ENCODE data around the gene VPS51.

Gene VPS51

DNA sequence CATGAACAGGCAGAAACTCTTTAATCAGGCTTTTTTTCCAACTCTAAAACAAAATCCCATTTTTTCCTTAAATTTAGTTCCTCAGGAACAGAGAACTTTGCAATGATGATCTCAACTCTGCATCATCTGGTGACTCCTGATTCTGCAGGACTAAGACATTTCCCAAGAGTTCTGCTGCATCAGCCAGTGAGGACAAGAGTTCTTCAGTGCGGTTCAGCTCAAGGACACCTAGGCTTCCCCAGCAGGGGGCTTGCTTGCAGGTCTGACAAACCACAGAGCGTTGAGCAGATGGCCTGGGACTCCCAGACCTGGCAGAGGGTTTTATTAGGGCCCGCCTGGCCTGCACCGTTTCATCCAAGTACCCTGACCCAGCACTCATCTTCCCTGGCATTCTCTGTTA lies 18.6 kb upstream of the VPS51 start:
- Histone ChIP-seq H3K36me3 (ENCODE audit: insufficient read depth, low read length) (peaks cover 60% of the 10 kb centered on the region), H3K4me3 (ENCODE audit: low read length) (no peak overlapping the region)
- 96% methylated on average over 4 of the region's 4 CpGs for WGBS

GRCh38 chr11:65078151-65078550 lies 17.9 kb upstream of the VPS51 start:
- 89% methylated on average over 3 of the region's 3 CpGs for WGBS
- H3K9ac ChIP-seq (ENCODE audit: low read depth, low read length): no peak overlapping the region
- H3K4me3 ChIP-seq (ENCODE audit: low read length): no peak overlapping the region
- no peaks in the 10 kb centered on the region for H3K27me3 ChIP-seq (ENCODE audit: insufficient read depth, low read length)
- no peaks in the 10 kb centered on the region for H3K9me3 ChIP-seq (ENCODE audit: insufficient read depth, low read depth, low read length)
- H3K4me1 ChIP-seq (ENCODE audit: insufficient read depth, low read length): peaks cover 6% of the 10 kb centered on the region; the same call in 1 of the 2 replicates
- peaks cover 65% of the 10 kb centered on the region for H3K36me3 ChIP-seq (ENCODE audit: insufficient read depth, low read length)
- no peak overlapping the region for H3K27ac ChIP-seq (ENCODE audit: low read depth, low read length)

More for the DNA sequence above, 18.6 kb upstream of the VPS51 start:
- Histone ChIP-seq H3K9me3 (ENCODE audit: insufficient read depth, low read depth, low read length) (no peaks in the 10 kb centered on the region), H3K9ac (ENCODE audit: low read depth, low read length) (no peak overlapping the region), H3K27me3 (ENCODE audit: insufficient read depth, low read length) (no peaks in the 10 kb centered on the region), H3K4me1 (ENCODE audit: insufficient read depth, low read length) (no peaks in the 10 kb centered on the region), H3K27ac (ENCODE audit: low read depth, low read length) (no peak overlapping the region)

DNA sequence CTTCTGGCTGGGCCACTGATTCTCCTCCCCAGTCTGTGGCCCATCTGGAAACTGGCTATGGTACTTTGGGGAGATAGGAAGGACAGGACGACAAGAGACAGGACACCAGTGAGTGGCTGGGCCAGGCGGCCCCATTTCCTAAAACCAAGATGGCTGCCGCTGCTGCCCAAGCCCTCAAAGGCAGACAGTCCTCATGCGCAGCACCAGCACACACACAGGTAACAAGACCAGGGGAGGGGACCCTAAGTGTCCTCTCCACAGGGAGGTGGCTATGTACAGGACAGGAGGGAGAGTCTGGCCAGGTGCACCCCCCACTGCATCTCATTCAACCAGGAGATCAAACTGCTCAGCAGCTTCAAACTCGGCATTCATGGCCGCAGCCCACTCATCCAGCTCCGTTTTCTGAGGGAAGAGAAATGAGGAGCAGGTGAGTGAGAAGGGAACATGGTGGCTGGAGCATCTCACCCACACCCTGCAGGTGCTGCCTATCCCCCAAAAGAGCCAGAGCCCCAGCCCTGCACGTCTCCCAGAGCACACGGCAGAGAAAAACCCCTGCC lies 17.1 kb upstream of the VPS51 start:
- no peaks in the 10 kb centered on the region for H3K9me3 ChIP-seq (ENCODE audit: insufficient read depth, low read depth, low read length)
- 90% methylated on average over 9 of the region's 9 CpGs for WGBS
- H3K4me3 ChIP-seq (ENCODE audit: low read length): no peak overlapping the region
- H3K36me3 ChIP-seq (ENCODE audit: insufficient read depth, low read length): peaks cover 65% of the 10 kb centered on the region
- H3K9ac ChIP-seq (ENCODE audit: low read depth, low read length): no peak overlapping the region
- no peaks in the 10 kb centered on the region for H3K27me3 ChIP-seq (ENCODE audit: insufficient read depth, low read length)
- no peak overlapping the region for H3K27ac ChIP-seq (ENCODE audit: low read depth, low read length)
- H3K4me1 ChIP-seq (ENCODE audit: insufficient read depth, low read length): peaks cover 6% of the 10 kb centered on the region; the same call in 1 of the 2 replicates

GRCh38 chr11:65083134-65083833 lies 12.7 kb upstream of the VPS51 start:
- Histone ChIP-seq H3K27me3 (ENCODE audit: insufficient read depth, low read length) (no peaks in the 10 kb centered on the region), H3K9me3 (ENCODE audit: insufficient read depth, low read depth, low read length) (no peaks in the 10 kb centered on the region), H3K27ac (ENCODE audit: low read depth, low read length) (peak overlapping the region; percentile 97), H3K36me3 (ENCODE audit: insufficient read depth, low read length) (peaks cover 72% of the 10 kb centered on the region), H3K9ac (ENCODE audit: low read depth, low read length) (peak overlapping the region; percentile 97), H3K4me3 (ENCODE audit: low read length) (peak overlapping the region; percentile 91), H3K4me1 (ENCODE audit: insufficient read depth, low read length) (peaks cover 6% of the 10 kb centered on the region; the same call in 1 of the 2 replicates)
- WGBS: 4% methylated on average over 13 of the region's 13 CpGs

GRCh38 chr11:65083834-65084597 lies 12.0 kb upstream of the VPS51 start, which contains the start of the genes CDCA5 and ZFPL1:
CDCA5 (minus strand) TSS chr11:65084040; CDS start chr11:65083978, 62 bp downstream.
ZFPL1 (plus strand) TSS chr11:65084222; CDS start chr11:65084699, 477 bp downstream.
- Histone ChIP-seq H3K27ac (ENCODE audit: low read depth, low read length) (peak within 1 kb of the TSS; percentile 97), H3K9ac (ENCODE audit: low read depth, low read length) (peak within 1 kb of the TSS; percentile 97), H3K36me3 (ENCODE audit: insufficient read depth, low read length) (peaks cover 70% of the 10 kb centered on the region), H3K4me3 (ENCODE audit: low read length) (peak within 1 kb of the TSS; percentile 91), H3K27me3 (ENCODE audit: insufficient read depth, low read length) (no peaks in the 10 kb centered on the region), H3K4me1 (ENCODE audit: insufficient read depth, low read length) (peaks cover 6% of the 10 kb centered on the region; the same call in 1 of the 2 replicates), H3K9me3 (ENCODE audit: insufficient read depth, low read depth, low read length) (no peaks in the 10 kb centered on the region)
- WGBS: under 1% methylated on average over 79 of the region's 79 CpGs

DNA sequence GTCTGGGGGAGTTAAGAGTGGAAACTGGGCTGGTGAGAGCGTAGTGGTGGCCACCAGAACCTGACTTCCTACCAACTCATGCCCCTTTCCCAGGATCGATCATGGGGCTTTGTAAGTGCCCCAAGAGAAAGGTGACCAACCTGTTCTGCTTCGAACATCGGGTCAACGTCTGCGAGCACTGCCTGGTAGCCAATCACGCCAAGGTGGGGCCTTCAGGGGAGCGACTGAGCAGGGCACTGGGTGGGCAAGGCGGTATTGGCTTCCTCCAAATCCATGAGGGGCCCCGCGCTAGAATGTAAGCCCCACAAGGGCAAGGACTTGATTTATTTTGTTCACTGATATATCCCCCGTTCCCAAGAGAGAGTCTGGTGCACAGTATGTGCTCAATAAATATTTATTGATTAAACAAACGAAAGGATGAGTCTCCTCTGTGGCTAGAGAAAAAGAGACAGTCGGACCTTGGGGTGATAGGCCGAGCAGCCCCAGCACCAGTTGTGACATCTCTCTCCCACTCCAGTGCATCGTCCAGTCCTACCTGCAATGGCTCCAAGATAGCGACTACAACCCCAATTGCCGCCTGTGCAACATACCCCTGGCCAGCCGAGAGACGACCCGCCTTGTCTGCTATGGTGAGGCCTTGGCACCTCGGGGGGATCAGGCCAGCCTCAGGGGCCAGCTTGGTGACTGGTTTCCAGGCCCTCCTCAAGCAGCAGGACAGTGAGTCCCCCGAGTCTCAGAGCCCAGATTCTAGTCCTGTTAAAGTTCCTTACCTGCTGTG lies 11.2 kb upstream of the VPS51 start:
- Histone ChIP-seq H3K27me3 (ENCODE audit: insufficient read depth, low read length) (no peaks in the 10 kb centered on the region), H3K9me3 (ENCODE audit: insufficient read depth, low read depth, low read length) (no peaks in the 10 kb centered on the region), H3K4me3 (ENCODE audit: low read length) (peak overlapping the region; percentile 91), H3K36me3 (ENCODE audit: insufficient read depth, low read length) (peaks cover 63% of the 10 kb centered on the region), H3K9ac (ENCODE audit: low read depth, low read length) (peak overlapping the region; percentile 97), H3K27ac (ENCODE audit: low read depth, low read length) (peak overlapping the region; percentile 97), H3K4me1 (ENCODE audit: insufficient read depth, low read length) (peaks cover 6% of the 10 kb centered on the region; the same call in 1 of the 2 replicates)
- 56% methylated on average over 23 of the region's 23 CpGs for WGBS

GRCh38 chr11:65085446-65085845 lies 10.6 kb upstream of the VPS51 start:
- H3K4me1 ChIP-seq (ENCODE audit: insufficient read depth, low read length): peaks cover 6% of the 10 kb centered on the region; the same call in 1 of the 2 replicates
- no peak overlapping the region for H3K27ac ChIP-seq (ENCODE audit: low read depth, low read length)
- H3K36me3 ChIP-seq (ENCODE audit: insufficient read depth, low read length): peaks cover 57% of the 10 kb centered on the region
- H3K9me3 ChIP-seq (ENCODE audit: insufficient read depth, low read depth, low read length): no peaks in the 10 kb centered on the region
- no peak overlapping the region for H3K9ac ChIP-seq (ENCODE audit: low read depth, low read length)
- peak overlapping the region; percentile 91 for H3K4me3 ChIP-seq (ENCODE audit: low read length)
- H3K27me3 ChIP-seq (ENCODE audit: insufficient read depth, low read length): no peaks in the 10 kb centered on the region
- 94% methylated on average over 4 of the region's 4 CpGs for WGBS

- no peak overlapping the region for H3K4me3 ChIP-seq (ENCODE audit: low read length)
- no peaks in the 10 kb centered on the region for H3K27me3 ChIP-seq (ENCODE audit: insufficient read depth, low read length)
- H3K9me3 ChIP-seq (ENCODE audit: insufficient read depth, low read depth, low read length): no peaks in the 10 kb centered on the region
- H3K9ac ChIP-seq (ENCODE audit: low read depth, low read length): no peak overlapping the region
- peaks cover 6% of the 10 kb centered on the region; the same call in 1 of the 2 replicates for H3K4me1 ChIP-seq (ENCODE audit: insufficient read depth, low read length)
- no peak overlapping the region for H3K27ac ChIP-seq (ENCODE audit: low read depth, low read length)
- H3K36me3 ChIP-seq (ENCODE audit: insufficient read depth, low read length): peaks cover 45% of the 10 kb centered on the region
- 92% methylated on average over 8 of the region's 9 CpGs for WGBS
Observed at GRCh38 chr11:65086809-65087208, 9.2 kb upstream of the VPS51 start.

- Histone ChIP-seq H3K4me1 (ENCODE audit: insufficient read depth, low read length) (peaks cover 6% of the 10 kb centered on the region; the same call in 1 of the 2 replicates), H3K9ac (ENCODE audit: low read depth, low read length) (no peak overlapping the region), H3K9me3 (ENCODE audit: insufficient read depth, low read depth, low read length) (no peaks in the 10 kb centered on the region), H3K27me3 (ENCODE audit: insufficient read depth, low read length) (no peaks in the 10 kb centered on the region), H3K36me3 (ENCODE audit: insufficient read depth, low read length) (peaks cover 41% of the 10 kb centered on the region), H3K27ac (ENCODE audit: low read depth, low read length) (no peak overlapping the region), H3K4me3 (ENCODE audit: low read length) (no peak overlapping the region)
- 96% methylated on average over 11 of the region's 11 CpGs for WGBS
Observed at GRCh38 chr11:65087216-65087615, 8.8 kb upstream of the VPS51 start.

- WGBS: 96% methylated on average over 14 of the region's 15 CpGs
- H3K4me1 ChIP-seq (ENCODE audit: insufficient read depth, low read length): peaks cover 3% of the 10 kb centered on the region; the same call in 1 of the 2 replicates
- H3K4me3 ChIP-seq (ENCODE audit: low read length): no peak overlapping the region
- H3K36me3 ChIP-seq (ENCODE audit: insufficient read depth, low read length): peaks cover 37% of the 10 kb centered on the region
- H3K9ac ChIP-seq (ENCODE audit: low read depth, low read length): no peak overlapping the region
- H3K27ac ChIP-seq (ENCODE audit: low read depth, low read length): no peak overlapping the region
- H3K9me3 ChIP-seq (ENCODE audit: insufficient read depth, low read depth, low read length): no peaks in the 10 kb centered on the region
- no peaks in the 10 kb centered on the region for H3K27me3 ChIP-seq (ENCODE audit: insufficient read depth, low read length)
Observed at GRCh38 chr11:65087827-65088226, 8.2 kb upstream of the VPS51 start.
